GM18909 (cell line): ENCODE measurements around the gene PALLD.
"Not testable (repeated sequence)": the region's sequence is repeated elsewhere in the genome, so short reads cannot be mapped to it uniquely, and the experiment has no call there.

ENCODE experiments used
- ATAC-seq: cut with Tn5 transposase; IDR thresholded peaks from one replicate; pipeline ENCODE4 v1.9.1; 2021; ENCODE audit warnings: mild to moderate bottlenecking; ENCODE audit not compliant: unreplicated experiment, poor library complexity

Gene PALLD

DNA sequence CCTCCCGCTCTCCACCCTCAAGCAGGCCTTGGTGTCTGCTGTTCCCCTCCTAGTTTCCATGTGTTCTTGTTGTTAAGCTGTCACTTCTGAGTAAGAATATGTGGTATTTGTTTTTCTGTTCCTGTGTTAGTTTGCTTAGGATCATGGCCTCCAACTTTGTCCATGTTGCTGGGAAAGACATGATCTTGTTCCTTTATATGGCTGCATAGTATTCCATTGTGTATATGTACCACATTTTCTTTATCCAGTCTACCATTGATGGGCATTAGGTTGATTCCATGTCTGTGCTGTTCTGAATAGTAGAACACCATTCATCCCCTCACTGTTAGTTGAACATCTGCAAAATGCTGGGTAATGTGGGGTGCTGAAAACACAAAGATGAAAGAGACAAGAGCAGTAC is 222.9 kb downstream of the PALLD start:
- no peak for ATAC-seq

DNA sequence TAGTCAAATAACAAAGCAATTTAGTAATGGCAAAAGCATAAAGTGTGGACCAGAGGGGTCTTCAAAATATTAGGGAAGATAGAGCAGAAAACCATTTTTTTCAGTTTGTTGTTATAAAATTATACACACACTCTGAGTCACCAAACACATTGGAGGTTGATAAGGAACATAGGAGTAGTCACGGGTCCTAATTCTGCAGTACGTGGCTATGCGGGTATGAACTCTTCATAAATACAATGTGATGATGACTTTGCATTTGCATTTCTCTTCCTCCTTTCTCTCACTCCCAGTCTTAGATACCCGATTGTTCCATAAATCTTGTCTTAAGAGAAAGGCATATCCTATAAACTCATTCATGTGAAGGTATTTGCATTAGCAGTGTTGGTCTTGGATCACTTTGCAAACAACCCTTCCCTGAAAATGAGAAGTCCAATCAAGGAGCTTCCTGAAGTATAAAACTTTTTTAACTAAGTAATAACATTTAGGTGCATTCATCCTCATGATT is 223.6 kb downstream of the PALLD start:
- ATAC-seq: no peak

GRCh38 chr4:168722391-168722790 is 225.5 kb downstream of the PALLD start:
- ATAC-seq: no peak

- ATAC-seq: no peak
These were observed 226.2 kb downstream of the PALLD start for GRCh38 chr4:168723020-168723419.

DNA sequence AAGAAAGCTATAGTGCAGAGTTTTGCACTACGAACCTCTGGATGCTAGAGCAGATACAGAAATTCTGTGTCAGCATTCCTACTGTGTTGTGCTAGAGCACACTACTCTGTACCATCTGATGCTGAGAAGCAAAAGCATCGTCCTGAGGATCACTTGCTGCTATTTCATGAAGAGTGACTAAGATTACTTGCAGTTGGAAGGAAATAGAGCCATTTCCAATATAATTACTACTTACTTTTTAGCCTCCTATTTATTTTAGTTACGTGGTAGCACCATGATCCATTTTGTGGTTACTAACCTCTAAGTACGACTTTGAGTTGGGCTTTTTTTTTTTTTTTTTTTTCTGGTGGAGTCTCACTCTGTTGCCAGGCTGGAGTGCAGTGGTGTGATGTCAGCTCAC is 226.7 kb downstream of the PALLD start:
- ATAC-seq: no peak

DNA sequence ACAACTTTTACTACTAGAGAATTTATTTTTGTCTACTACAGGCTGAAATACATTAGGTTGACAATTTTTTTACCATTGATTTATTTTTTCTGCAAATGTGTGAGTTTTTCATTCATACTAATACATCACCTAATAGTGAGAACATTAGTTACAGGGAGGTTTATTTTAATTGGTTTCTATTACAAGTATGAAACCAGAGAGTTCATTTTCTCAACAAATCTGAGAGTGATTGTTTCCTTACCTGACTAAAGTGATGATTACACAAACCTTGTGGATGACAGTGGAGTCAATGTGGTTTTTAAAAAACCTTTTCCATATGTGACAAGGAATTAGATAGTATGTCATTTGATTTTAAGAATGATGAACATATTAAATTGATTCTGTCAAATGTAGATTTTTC is 227.4 kb downstream of the PALLD start:
- ATAC-seq: peak; percentile 50

DNA sequence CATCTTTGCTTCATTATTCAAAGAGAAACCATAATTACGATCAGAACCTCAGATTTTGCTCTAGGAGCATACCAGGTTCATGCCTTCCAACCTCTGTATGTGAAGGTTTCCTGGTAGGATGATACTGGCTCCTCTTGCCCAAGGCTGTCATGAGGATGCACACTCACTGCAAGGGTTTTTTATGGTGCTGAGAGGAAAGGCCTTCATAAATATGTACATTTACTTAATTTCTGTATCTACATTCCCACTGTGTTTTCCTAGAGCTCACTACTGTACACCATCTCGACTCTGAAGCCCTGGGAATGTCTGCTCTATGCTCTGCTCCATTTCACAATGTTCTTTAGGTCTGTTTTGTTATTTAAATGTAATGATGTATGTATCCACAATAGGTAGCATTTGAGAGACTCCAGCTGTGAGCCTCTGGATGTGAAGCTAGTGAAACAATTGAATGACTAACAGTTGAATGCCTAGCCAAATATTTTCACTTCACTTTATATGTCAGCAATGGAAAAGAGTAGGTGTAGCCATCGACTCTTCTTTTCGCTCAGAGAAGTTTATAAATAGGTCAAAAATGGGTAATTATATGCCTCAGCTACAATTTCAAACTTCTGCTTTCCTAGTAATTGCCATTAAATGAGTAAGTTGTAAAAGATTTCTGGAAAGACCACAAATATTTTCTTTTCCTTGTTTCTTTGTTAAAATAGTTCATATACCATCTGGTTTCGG is 228.0 kb downstream of the PALLD start:
- no peak for ATAC-seq

DNA sequence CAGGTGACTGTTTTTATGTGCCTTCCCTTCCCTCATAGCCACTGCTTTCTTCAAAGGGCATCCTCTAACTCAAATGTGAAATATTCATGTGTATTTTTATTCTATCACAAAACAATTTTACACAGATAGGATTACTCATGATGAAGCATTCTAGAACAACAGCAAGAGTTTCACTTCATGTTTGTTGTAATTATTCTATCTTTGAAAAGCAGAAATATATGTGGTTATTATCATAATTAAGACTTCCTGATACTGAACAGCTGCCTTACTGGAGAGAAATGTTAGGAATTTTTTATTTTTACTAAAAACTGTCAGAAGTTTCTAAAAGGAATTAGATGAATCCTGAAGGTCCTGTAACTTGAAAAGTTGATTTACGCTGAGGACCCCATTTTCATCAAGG is 229.1 kb downstream of the PALLD start:
- ATAC-seq: no peak

DNA sequence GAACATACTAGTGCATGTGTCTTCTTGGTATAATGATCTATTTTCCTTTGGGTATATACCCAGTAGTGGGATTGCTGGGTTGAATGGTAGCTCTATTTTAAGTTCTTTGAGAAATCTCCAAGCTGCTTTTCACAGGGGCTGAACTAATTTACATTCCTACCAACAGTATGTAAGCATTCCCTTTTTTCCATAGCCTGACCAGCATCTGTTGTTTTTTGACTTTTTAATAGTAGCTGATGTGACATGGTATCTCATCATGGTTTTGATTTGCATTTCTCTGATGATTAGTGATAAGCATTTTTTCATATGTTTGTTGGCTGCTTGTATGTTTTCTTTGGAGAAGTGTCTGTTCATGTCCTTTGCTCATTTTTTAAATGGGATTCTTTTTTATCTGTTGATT is 230.3 kb downstream of the PALLD start:
- ATAC-seq: not testable (repeated sequence)

GRCh38 chr4:168731006-168731636 is 234.3 kb downstream of the PALLD start:
- ATAC-seq: no peak

- ATAC-seq: peak; percentile 62
These were observed 235.0 kb downstream of the PALLD start for GRCh38 chr4:168731706-168732414.

DNA sequence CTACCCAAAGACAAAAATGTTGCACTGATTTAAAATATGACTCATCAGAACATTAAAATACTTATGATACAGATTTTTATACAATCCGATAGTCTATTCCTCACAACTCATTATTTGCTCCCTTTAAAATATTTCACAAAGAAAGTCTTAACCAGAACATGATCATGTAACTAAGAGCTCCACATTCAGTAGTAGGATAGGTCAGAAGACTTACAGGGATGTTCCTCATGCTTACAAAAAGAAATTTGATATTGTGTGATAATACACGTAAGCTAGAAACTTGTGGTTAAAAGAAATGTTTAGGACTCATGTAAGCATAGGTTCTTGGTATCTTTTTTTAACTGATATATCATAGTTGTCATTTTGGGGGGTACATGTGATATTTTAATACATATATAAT is 235.9 kb downstream of the PALLD start:
- no peak for ATAC-seq

DNA sequence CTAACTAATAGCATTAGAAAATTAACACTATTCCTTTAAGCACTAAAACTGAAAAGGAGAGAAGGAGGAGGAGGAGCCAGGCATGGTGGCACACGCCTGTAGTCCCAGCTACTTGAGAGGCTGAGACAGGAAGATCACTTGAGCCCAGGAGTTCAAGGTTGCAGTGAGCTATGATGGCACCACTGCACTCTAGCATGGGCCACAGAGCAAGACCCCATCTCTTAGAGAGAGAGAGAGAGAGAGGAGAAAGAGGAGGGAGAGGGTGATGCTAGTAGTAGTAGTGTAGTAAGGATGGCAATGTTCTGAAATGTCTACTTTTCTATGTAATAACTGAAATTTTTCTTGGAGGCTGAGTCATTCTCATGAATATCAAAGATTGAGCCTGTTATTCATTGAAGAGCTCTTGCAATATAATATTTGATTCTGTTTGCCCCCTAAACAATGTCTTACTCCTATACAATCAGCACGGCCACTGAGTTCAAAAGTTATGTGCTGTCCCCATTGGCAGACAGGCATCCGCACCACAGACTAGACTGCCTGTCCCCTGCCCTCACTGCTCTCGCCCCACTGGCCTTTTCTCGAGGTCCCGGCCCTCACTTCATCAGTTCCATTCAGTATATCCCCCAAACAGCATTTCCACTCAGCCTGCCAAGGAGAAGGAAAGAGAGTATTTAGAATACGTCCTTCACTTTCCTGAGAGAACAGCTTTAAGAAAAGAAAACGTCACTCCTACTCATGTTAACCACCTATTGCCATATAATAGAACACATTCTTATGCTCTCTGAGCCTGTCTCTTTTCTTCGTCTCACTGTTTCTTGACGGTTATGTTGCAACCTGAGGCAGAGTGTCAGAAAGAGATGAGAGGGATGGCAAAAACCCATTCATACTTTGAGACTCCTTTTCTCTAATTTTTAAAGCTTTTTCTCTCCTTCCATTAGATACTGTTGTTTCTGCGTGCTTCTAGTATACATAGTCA is 238.1 kb downstream of the PALLD start:
- ATAC-seq: no peak

GRCh38 chr4:168735735-168736134 is 238.9 kb downstream of the PALLD start:
- ATAC-seq: no peak

- no peak for ATAC-seq
These were observed 240.3 kb downstream of the PALLD start for GRCh38 chr4:168736860-168737805.

- ATAC-seq: no peak
These were observed 240.9 kb downstream of the PALLD start for GRCh38 chr4:168737806-168738172.

DNA sequence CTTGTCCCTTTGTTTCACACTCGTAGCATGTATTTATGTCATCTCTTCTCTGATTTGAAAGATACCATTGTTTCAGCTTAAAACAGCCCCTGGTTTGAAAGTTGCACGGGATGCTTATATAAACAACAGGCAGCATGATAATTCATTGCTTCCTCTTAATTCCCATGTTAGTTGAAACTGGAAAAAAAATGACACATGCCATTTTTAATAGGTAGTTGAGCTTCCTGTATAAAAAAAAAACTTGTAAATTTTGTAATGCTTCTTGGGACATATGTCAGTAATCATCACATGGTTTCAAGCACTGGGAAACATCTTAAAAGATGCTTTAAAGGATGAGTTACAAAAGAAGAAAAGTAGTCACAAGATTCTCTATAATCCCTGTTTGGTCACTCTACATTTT is 243.0 kb downstream of the PALLD start:
- ATAC-seq: no peak

- no peak for ATAC-seq
These were observed 243.8 kb downstream of the PALLD start for GRCh38 chr4:168740691-168741090.
